NCI-H1092 treated with DMSO at 0.1 percent for 48 hours (cell line): Measurements from ENCODE around the gene PUS3.
"Not testable (repeated sequence)": the region's sequence is repeated elsewhere in the genome, so short reads cannot be mapped to it uniquely, and the experiment has no call there.

ENCODE experiments used
- DNase-seq: peaks from one replicate; lab custom pipeline; 2025; lab: John Stamatoyannopoulos, UW

The PUS3 gene

DNA sequence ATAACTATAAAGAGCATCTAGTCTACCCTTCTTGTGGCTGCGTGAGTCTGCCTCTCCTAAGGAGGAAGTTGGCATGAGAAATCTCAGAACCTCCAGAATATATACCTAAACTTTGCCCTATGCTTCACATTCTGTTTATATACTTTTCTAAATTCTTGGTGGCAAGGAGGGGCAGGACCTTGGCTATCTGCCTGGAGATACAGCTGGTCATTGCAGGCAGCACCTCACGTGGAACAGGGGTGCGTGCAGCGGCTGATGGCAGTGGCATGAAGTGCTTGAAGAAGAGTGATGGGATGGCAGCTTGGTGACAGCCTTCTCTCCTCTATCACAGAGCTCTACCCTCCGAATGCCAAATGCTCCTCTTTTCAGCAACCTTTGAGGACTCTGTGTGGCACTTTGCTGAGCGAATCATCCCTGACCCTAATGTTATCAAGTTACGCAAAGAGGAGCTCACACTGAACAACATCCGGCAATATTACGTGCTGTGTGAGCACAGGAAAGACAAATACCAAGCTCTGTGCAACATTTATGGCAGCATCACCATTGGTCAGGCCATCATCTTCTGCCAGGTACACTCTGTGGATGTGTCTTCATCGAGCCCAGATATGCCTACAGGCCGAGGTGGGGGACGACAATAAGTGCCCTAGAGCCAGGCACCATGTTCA lies 13.8 kb upstream of the PUS3 start:
- no peak for DNase-seq

DNA sequence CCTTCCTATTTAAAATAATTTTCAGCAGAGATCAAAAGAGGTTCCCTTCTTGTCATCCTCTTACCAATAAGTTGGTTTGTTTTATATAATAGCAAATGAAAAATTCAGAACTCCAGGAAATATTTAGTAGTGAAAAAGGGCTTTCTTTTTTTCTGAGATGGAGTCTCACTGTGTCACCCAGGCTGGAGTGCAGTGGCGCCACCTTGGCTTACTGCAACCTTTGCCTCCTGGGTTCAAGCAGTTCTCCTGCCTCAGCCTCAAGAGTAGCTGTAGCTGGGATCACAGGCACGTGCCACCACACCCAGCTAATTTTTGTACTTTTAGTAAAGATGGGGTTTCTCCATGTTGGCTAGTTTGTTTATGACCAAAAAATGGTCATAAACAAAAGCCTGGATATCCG lies 11.6 kb upstream of the PUS3 start:
- DNase-seq = not testable (repeated sequence)

DNA sequence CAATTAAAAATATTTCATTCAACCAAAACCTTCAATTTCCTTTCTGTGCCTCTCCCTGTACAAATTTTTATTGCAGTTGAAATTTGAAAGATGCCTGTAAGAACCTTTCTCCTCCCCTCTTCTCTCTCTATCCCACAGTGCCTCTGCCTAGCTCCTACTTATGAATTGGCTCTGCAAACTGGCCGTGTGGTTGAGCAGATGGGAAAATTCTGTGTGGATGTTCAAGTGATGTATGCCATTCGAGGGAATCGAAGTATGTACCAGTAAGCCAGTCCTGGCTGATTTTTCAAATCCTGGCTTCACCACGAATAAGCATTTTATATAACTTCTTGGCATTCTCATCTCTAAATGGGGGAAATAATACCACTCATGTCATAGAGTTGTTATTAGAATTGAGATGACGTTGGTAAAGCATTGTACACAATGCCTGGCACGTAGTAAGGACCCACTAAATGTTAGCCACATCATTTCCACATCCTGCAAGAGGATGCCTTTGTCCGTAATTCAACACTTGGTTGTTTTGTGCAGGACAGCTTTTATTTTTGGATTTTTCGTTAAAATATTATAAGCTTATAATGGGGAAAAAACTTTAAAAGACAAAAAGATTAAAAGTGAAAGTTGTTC lies 7.3 kb upstream of the PUS3 start:
- DNase-seq = no peak

DNA sequence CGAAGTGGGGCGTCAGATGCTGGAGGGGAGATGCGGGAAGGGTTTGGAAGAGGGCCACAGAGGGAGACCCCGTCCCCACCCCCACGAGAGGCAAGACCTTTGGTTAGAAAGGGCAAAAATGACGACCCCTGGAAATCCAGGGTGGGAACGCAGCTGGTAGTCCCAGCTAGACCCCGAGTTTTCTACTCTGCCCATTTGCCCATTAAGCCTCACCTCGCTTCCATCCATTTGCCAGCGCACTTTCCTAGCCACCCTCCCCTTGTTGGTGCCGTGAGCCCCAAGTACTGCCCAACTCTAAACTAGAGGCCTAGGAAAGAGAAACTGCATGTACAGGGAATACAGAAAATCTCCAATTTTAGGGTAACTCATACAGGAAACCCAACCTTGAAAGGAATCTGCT lies 1.7 kb upstream of the PUS3 start:
- no peak for DNase-seq

DNA sequence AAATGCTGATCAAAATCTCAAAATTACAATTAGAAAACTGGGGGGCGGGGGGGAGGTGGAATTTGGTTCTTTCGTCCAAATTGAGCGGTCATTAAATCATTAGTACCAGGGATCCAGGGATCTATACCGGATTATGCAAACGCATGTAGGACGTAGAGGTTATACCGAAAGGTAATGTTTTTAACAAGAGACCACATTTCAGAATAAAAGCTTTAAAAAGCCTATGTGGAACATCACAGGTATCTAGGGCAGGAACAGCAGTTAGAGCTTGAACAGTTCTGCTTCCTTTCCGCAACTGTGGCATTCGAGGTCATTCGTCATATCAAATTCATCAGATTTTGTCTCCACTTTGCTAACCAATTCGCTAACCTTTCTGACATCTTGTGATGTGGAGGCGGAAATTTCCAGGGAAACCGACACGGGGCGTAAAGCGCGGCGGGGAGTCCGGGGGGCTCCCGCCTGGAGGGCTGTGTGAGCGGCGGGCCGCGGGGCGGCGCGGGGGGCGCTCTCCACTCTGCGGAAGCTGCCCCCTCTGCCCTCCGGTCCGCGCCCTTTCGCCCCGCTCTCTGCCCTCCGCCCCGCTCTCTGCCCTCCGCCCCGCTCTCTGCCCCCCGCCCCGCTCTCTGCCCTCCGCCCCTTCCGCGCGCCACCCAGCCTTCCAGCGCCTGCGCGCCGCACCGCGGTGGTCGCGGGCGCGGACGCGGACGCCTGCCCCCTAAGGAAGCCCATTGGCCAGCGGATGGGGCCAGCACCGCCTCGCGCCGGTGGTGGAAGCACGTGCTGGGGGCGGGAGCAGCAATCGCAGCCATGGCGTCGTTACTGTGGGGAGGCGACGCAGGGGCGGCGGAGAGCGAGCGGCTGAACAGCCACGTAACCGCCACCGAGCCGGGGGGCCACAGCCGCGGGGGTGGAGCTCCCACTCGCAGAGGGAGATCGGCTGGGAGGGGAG lies 979 bp upstream of the PUS3 start, which contains the start of gene DDX25:
Gene DDX25 (plus strand): TSS at position 798 of the 949 bp plus-strand sequence. CDS start 10 bp downstream, at position 808.
- DNase-seq = peak; percentile 81

DNA sequence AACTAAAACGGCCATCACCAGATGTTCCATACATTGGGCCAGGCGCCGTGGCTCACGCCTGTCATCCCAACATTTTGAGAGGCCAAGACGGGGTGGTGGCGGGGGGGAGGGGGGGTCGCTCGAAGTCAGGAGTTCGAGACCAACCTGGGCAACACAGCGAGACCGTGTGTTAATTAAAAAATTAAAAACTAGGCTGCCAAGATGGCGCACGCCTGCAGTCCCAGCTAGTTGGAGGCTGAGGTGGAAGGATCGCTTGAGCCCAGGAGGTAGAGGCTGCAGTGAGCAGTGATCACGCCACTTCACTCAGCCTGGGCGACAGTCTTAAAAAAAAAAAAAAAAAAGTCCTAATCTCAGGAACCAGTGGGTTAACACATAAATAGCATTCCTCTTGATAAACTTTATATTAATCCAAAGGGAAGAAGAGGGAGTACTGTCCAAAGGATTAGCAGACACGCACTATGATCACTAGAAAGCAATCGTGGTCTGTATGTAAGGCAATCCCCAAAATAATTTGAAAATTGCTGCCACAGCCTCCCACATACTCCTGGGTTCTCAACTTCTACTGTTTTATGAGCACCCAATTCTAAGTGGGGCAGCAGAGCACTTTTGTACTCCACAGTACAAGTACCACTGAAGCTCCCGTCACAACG lies 604 bp downstream of the PUS3 start:
- no peak for DNase-seq

DNA sequence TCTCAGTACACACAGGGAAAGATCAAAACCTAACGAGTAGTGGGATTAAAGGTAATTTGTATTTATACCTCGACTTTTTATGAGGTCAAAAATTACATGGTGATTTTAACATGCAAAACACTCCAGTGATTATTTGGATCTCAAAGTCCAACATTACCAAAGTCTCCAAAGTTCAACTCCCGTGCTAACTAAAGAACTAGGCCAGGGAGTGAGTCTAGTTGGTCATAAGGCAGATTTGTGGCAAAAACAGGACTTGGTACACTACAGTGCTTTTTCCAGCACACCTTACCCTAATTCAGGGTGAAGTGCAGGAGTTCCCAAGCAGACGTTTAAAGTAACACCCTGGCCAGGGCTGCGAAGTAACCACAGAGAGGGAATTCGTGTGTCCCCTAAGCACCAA lies 1.1 kb downstream of the PUS3 start:
- no peak for DNase-seq

DNA sequence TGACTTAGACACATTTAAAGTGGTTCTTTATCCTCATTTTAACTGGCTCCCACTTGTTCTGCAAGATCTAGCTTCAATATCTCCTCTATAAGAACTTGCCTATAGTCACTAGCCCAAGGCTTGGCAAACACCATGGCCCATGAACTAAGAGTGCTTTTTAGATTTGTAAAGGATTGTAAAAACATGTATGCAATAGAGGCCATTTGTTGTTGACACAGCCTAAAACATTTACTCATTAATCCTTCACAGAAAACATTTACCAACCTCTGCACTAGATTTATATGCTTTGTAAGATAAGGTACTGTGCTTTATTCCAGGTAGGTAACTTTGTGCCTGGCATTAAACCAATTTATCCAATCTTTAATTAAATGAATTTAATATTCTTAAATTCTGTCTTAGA lies 10.0 kb downstream of the PUS3 start:
- DNase-seq = no peak

DNA sequence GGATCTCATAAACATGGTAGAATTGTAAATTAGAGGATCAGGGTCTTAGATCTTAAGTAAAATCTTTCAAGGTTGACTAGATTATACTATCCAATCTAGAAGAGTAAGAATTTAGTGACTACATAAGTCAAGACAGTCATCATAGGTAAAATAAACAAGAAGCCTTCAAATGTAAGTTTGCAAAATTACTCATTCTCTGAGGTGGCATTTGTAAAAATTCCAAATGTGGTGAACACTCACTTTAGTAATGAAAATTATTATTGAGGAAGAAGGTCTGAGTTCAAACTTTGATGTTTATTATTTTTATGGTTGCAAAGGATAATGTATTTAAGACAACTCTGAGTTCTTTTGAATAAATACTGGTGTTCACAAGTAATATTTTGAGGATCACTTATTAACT lies 10.9 kb downstream of the PUS3 start:
- DNase-seq = no peak

DNA sequence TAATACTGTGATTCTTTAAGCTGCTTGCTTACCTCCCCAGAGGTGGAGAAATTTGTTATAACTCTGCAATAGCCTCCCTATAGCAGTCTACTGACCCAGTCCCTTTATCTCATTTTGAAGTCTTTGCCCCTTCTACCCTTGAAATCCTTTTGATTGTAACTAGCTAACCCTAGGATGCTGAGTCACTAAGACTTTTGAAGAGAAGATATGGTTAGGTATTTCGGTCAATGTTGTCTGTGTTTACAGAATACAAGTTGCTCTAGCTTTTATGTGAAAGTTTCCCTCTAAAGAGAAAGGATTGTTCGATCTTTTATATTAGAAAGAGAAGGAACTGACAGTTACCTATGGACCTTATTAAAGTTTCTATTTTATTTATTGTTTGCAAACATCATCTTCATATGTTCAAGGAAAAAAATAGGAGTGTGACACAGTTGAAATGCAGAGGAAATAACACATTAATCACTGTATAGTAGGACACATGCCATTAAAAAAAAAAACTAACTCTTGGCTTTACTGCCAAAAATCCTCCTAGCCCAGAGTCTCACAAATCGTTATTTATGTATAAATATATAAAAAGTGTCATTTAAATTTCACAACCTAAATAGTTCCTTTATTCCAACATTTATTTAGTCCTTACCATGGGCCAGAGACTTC lies 12.4 kb downstream of the PUS3 start:
- no peak for DNase-seq

DNA sequence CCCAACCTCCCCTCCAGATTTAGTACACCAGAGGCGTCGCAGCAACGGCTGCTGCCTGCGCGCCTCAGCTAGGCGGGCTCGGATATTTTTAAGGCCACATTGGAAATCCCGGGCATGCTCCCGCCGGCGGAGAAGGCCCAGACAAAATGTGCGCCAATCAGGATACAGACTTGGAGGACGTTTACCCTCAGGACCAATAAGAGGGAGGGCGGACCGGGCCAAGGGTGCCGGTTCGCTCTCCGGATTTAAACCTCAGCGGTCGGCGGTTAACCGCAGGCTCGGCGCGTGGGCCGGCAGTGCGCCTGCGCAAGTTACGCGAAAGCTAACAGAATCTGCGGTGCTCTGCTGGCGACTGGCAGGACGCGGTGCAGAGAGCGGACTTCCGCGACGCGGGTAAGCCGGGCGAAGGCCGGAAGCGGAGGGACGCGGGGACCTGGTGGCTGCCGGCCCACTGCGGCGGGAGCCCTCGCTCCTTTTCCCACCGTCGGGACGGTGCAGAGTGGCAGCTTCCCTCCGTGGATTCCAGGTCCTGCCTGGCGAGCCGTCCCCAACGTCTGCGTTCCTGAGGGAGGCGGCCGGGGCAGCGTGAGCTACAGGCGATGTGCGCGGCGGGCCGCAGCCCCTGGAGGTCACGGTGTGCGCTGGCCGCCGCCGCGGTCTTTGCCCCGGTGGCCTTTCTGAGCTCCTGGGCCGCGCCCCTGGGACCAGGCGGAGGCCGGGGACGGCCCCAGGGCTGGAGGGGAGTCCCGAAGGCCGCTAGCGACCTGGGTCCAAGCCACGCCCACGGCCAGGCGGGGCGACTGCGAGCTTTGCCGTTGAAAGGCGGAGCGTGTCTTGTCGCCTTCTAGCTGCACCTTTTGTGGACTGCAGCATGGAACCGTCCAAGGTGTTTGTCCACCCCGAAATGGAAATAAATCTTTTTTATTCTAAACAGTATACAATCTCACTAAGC lies 15.4 kb downstream of the PUS3 start, which contains the start of gene HYLS1:
Gene HYLS1 (plus strand): TSS at position 296 of the 952 bp plus-strand sequence. CDS start 11,701 bp downstream, outside the sequence.
- peak; percentile 89 for DNase-seq

DNA sequence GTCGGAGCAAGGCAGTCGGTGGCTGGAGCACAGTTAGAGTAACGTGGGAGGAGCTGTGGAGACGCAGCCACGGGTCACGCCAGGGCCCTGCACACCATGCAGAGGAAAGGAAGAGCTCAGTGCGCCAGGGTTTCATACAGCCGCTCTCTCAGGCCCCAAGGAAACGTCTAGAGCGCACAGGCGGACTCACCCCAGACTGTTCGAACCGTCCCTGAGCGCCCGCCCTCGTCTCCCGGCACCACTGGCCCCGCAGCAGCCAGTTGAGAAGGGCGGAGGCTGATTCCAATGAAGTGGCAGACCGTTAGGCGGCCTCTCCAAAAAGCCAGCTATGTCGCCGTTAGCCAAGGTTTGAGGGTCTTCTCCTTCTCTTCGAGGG lies 16.0 kb downstream of the PUS3 start:
- DNase-seq = no peak

DNA sequence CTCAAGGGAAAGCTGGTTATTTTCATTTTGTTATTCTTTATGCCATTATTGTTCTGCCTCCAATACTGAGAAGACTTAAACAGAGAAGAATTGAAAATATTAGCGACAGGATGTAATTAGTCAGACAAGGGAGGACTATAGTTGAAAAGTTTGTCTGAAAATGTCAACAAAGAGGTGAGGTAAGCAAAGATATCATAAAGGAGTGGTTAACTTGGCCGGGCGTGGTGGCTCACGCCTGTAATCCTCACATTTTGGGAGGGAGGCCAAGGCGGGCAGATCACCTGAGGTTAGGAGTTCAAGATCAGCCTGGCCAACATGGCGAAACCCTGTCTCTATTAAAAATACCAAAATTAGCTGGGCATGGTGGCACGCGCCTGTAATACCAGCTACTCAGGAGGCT lies 19.6 kb downstream of the PUS3 start:
- DNase-seq = no peak

DNA sequence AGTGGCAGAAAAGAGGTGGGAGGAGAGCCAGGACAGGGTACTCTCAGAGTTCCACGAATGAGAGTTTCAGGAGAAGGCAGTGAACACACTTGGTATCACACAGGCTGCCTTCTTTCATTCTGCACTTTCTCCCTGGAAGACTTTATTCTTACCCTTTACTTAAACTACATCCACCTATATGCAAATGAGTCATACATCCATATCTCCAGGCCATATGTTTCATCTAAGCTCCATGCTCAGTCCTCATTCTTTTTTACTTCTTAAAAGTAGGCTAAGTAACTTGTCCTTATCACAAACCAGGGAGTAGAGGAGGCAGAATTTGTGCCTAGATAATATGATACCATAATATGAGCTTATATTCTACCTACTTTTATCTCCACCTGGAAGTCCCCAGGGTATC lies 21.7 kb downstream of the PUS3 start:
- DNase-seq = no peak

DNA sequence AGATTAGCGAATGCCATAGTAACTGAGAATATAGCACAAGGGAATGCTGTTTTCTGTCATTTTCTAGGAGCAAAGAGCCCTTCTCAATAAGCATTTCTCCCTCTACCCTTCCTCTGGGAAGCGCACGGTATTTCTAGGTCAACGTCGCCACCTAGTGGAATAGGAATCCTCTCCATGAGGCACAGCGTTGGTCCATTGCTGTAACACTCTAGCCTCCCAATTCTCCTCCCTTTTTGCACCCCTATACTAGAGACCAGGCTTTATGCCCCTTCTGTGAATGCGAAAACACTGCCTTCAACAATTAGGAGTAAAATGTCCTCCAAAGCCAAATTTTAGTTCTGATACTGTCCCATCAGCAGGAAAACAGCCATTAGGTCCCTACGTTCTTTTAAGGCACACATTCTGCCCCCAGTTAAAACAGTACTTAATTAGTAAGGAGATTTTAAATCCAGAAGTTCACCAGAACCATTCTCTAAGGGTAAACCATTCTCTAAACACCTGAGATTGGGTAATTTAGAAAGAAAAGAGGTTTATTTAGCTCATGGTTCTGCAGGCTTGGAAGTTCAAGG lies 28.4 kb downstream of the PUS3 start:
- DNase-seq = peak; percentile 78

DNA sequence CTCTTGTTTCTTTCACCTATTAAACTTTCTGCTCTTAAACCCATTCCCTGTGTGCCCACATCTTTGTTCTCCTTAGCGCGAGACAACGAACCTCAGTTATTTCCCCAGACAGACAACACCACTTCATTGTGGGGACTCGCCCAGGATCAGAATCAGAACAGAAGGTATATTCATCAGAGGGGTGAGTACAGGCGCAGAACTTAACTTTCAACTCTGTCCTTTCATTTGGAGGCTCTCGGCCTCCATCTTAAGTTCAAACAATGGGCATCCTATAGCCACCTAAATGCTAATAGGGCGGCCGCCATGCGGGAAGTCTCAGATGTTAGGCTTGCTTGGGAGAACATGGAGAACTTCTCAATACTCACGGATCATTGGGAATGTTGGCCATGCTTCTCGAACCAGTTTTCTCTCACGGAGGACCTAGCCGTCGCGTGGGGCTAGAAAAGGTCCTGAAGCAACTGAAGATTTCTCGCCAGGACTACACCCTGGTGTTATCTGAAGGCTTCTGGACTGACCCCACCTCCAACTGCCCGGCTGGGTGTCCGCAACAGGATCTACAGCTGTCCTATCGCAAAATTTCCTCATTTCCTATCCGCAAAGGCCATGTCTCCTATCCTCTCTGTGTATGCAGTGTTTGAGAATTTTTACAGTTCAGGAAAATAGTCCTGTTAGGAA lies 29.0 kb downstream of the PUS3 start:
- DNase-seq = no peak

DNA sequence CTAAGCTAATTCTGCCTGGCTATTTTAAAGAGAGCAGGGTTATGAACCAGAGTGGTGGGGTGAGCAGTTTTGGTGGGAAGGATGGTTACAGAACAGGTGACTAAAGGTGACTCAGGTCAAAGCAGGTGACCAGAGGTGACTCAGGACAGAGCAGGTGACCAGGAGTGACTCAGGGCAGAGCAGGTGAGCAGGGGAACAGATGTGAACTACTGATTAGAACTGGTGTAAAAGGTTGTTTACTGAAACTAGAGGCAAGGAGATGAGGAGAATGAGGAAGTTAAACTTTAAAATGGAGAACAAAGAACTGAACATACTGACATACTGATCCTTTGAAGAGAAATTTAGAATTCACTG lies 30.9 kb downstream of the PUS3 start:
- no peak for DNase-seq

DNA sequence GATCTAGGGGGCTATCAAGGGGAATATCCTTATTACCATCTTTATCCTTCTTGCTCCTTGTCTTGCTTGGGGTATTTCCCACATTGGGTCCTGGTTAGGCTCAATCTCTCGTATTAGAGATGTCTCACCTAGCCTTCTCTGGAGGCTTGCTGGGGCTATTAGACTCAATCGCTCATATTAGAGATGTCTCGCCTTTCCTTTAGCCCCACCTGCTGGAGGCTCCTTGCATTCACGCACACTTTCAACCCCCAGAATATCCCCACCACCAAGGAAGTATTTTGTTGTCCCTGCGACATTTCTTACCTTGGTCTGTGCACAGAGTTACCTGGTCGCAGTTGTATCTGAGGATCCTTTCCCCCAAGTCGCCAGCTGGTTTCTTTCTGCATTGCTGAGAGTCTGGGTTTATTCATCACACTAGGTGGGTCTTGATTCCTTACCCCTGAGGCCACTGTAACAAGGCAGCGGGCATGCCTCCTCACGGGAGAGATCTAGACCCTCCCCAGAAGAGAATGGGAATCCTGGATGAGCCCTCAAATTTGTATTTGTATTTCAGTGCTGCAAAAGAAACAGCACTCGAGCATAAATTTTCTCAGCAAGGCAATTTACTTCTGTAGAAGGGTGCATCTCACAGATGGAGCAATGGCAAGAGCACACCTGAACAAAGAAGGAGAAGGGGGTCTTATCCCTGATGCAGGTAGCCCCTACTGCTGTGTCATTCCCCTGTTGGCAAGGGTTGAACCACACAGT lies 31.4 kb downstream of the PUS3 start:
- DNase-seq = peak; percentile 32

DNA sequence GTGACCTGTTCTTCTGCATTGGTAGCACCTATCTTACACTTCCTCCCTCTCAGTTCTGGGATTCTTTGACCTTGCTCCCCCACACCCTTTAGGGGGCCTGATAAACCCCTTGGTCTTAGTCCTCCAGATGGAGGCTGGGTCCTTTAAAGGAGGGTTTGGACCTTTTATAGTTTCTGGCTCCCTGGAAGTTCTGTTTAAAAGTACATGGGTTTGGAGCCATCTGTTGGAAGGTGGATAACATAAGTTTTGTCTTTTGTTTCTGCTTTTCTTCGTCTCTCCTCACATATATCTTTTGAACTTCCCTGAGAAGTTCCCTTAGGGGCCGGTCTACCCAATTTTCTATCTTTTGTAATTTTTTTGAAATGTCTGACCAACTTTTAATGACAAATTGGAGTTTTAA lies 33.5 kb downstream of the PUS3 start:
- no peak for DNase-seq
